A549 (cell line): ENCODE results near the gene TRABD2B.

Source experiments
- CTCF ChIP-seq: fragments of >200 bp; sonication (Bioruptor Twin); formaldehyde crosslinking; IDR thresholded peaks from 3 replicates; pipeline ENCODE4 v1.5.1; 2016
- ELK1 ChIP-seq: fragments of 150-350 bp; IDR thresholded peaks from 2 replicates; pipeline ENCODE4 v1.6.1; 2014; ENCODE audit warnings: low read depth, mild to moderate bottlenecking, low read length
- POLR2A ChIP-seq: IDR thresholded peaks from 2 replicates; pipeline ENCODE4 v1.6.1; 2012; ENCODE audit warnings: mild to moderate bottlenecking, low read length
- ZSCAN20 ChIP-seq: fragments of 250-450 bp; sonication (Bioruptor Pico); IDR thresholded peaks from 2 replicates; pipeline ENCODE4 v1.8.0; 2022; ENCODE audit warnings: mild to moderate bottlenecking, moderate library complexity

DNA sequence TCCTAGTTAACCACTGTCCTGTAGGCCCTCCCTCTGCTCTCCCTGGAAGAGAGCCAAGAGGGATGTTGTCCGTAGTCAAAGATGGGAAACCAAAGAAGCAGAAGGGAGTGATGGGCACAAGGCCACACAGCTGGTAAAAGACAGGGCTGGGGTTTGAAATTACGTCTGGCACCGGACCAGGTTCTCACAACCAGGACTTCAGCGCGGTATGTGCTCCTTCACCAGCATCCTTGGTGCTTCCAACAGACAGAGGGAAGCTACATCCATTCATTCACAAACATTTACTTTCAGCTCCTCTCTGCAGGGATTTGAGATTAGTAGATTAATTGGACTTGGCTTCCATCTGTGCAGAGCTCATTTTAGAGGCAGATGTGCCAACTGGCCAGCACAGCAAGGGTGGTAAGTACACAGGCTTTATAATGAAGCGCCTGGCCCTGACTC, 191.2 kb downstream of the TRABD2B start:
- TF ChIP-seq CTCF, result no peak
- TF ChIP-seq ZSCAN20 (CRISPR knock-in tag), result no peak
- TF ChIP-seq ELK1, result no peak
- TF ChIP-seq POLR2A, result no peak
